HCT116 (cell line): ENCODE results near the gene PLA2G2D. TPM values are rescaled to one million over a fixed set of nuclear protein-coding genes. Genes with fewer than 3 reads are reported as not detected.

ENCODE experiments used
- ATAC-seq: fragments of 200-7000 bp; cut with Tn5 transposase; 2 replicates; pipeline ENCODE4 v1.9.1; 2020; ENCODE audit warnings: mild to moderate bottlenecking, moderate library complexity
- BruUV-seq: library from RNA; stranded (reverse); fragments of 400-500 nt; replicated peaks from 2 replicates; lab custom pipeline; 2021; lab: Mats Ljungman, UMichigan
- CTCF ChIA-PET: fragments of 300-600 bp; sonication (Branson Sonifier 250); formaldehyde crosslinking; loops from one replicate; lab custom pipeline; 2021; ENCODE audit warnings: antibody characterized with exemption; lab: Charles Lee
- POLR2A ChIA-PET: fragments of 300-600, 350-600 bp; sonication (Branson Sonifier 250); formaldehyde crosslinking; loops from one replicate; lab custom pipeline; 2021; ENCODE audit warnings: antibody characterized with exemption; lab: Charles Lee
- RAD21 ChIA-PET, 2 experiments: fragments of 300-600 bp; sonication (Branson Sonifier 250); formaldehyde crosslinking; loops; one replicate each; lab custom pipeline; 2023; ENCODE audit warnings: low total read pairs in 2 of 2; ENCODE audit not compliant: uncharacterized antibody in 2 of 2, unreplicated experiment in 2 of 2, low non-redundant PET in 1 of 2; lab: Charles Lee
- DNase-seq: peaks from one replicate; pipeline ENCODE4 v3.0.0-alpha.2; 2010; ENCODE audit warnings: low read depth, low spot score
- H2AFZ ChIP-seq: fragments of 200-600 bp; shearing (Covaris generic), sonication (generic); 2 replicates; pipeline ENCODE4 v1.6.1; 2017; ENCODE audit warnings: low read depth, mixed run types, mixed read lengths, antibody characterized with exemption, low read length; ENCODE audit not compliant: poor library complexity, severe bottlenecking
- H3K27ac ChIP-seq: 2 replicates; pipeline ENCODE4 v1.5.1; 2012; ENCODE audit warnings: low read depth, low read length
- H3K27me3 ChIP-seq: fragments of 200-600 bp; sonication (generic); 2 replicates; pipeline ENCODE4 v1.6.1; 2016; ENCODE audit warnings: mixed run types, low read length, mixed read lengths; ENCODE audit not compliant: insufficient read depth
- H3K36me3 ChIP-seq, 2 experiments: fragments of 200-500 bp in 1 of 2; fragments of 200-600 bp in 1 of 2; sonication (Bioruptor generic) in 1 of 2; sonication (generic) in 1 of 2; 2 replicates each; pipeline versions ENCODE4 v1.5.1 to v1.6.1; 2014 to 2016; ENCODE audit warnings: low read length in 2 of 2, inconsistent platforms in 1 of 2, mixed read lengths in 1 of 2, mixed run types in 1 of 2; ENCODE audit not compliant: insufficient read depth in 2 of 2, control insufficient read depth in 1 of 2
- H3K4me1 ChIP-seq, 2 experiments: fragments of 200-600 bp in 1 of 2; sonication (generic) in 1 of 2; 2 replicates each; pipeline versions ENCODE4 v1.5.1 to v1.6.1; 2012 to 2017; ENCODE audit warnings: low read length in 2 of 2, inconsistent platforms in 1 of 2, mild to moderate bottlenecking in 1 of 2, mixed read lengths in 1 of 2, mixed run types in 1 of 2, moderate library complexity in 1 of 2; ENCODE audit not compliant: insufficient read depth in 2 of 2, control insufficient read depth in 1 of 2
- H3K4me2 ChIP-seq: fragments of 200-600 bp; sonication (generic); 2 replicates; pipeline ENCODE4 v1.6.1; 2017; ENCODE audit warnings: mixed run types, low read length, mixed read lengths
- H3K4me3 ChIP-seq, 2 experiments: fragments of 200-600 bp in 1 of 2; sonication (generic) in 1 of 2; replicated peaks in 1 of 2; 2 replicates each; pipeline ENCODE4 v1.5.1; 2011 to 2016; ENCODE audit warnings: low read length in 2 of 2, control low read depth in 1 of 2, low read depth in 1 of 2, mild to moderate bottlenecking in 1 of 2, mixed read lengths in 1 of 2, mixed run types in 1 of 2
- H3K79me2 ChIP-seq: fragments of 200-600 bp; sonication (generic); 2 replicates; pipeline ENCODE4 v1.6.1; 2017; ENCODE audit warnings: mild to moderate bottlenecking, mixed run types, low read length, moderate library complexity, mixed read lengths; ENCODE audit not compliant: insufficient read depth
- H3K9ac ChIP-seq: fragments of 200-600 bp; sonication (generic); 2 replicates; pipeline ENCODE4 v1.6.1; 2016; ENCODE audit warnings: low read length, mixed read lengths
- H3K9me2 ChIP-seq: fragments of 200-600 bp; sonication (generic), shearing (Covaris generic); 2 replicates; pipeline ENCODE4 v1.6.1; 2017; ENCODE audit warnings: mixed run types, mild to moderate bottlenecking, moderate library complexity; ENCODE audit not compliant: insufficient read depth
- H3K9me3 ChIP-seq, 2 experiments: fragments of 200-500 bp in 1 of 2; fragments of 200-600 bp in 1 of 2; sonication (Bioruptor generic) in 1 of 2; sonication (generic) in 1 of 2; 2 replicates each; pipeline ENCODE4 v1.6.1; 2014 to 2017; ENCODE audit warnings: low read length in 2 of 2, mixed read lengths in 2 of 2, inconsistent platforms in 1 of 2, low read depth in 1 of 2, mild to moderate bottlenecking in 1 of 2, mixed run types in 1 of 2, moderate library complexity in 1 of 2; ENCODE audit not compliant: control insufficient read depth in 1 of 2, insufficient read depth in 1 of 2
- H4K20me1 ChIP-seq: fragments of 200-600 bp; sonication (generic), shearing (Covaris generic); 2 replicates; pipeline ENCODE4 v1.6.1; 2017; ENCODE audit warnings: mixed run types, mild to moderate bottlenecking, moderate library complexity; ENCODE audit not compliant: insufficient read depth
- CBX3 ChIP-seq: IDR thresholded peaks from 2 replicates; pipeline ENCODE4 v1.6.1; 2012; ENCODE audit warnings: low read depth
- CTCF ChIP-seq, 3 experiments: fragments of 200-600 bp in 1 of 3; sonication (generic) in 1 of 3; IDR thresholded peaks in 2 of 3; conservative IDR thresholded peaks in 1 of 3; 2 replicates each; pipeline ENCODE4 v1.5.1; 2012 to 2017; ENCODE audit warnings: low read depth in 2 of 3, low read length in 2 of 3, antibody characterized with exemption in 1 of 3, borderline replicate concordance in 1 of 3, control low read depth in 1 of 3, mild to moderate bottlenecking in 1 of 3, mixed read lengths in 1 of 3, mixed run types in 1 of 3, moderate library complexity in 1 of 3; ENCODE audit not compliant: insufficient read depth in 1 of 3
- EGR1 ChIP-seq: IDR thresholded peaks from 2 replicates; pipeline ENCODE4 v1.6.1; 2012; ENCODE audit warnings: low read depth
- FOSL1 ChIP-seq: IDR thresholded peaks from 2 replicates; pipeline ENCODE4 v1.6.1; 2012; ENCODE audit warnings: low read depth
- JUND ChIP-seq: IDR thresholded peaks from 2 replicates; pipeline ENCODE4 v1.6.1; 2012
- MAX ChIP-seq: IDR thresholded peaks from 2 replicates; pipeline ENCODE4 v1.6.1; 2012
- POLR2A ChIP-seq: IDR thresholded peaks from 2 replicates; pipeline ENCODE4 v1.7.0; 2011; ENCODE audit warnings: borderline replicate concordance; ENCODE audit not compliant: insufficient read depth, insufficient read length; ENCODE audit errors: extremely low read depth
- POLR2AphosphoS5 ChIP-seq: IDR thresholded peaks from 2 replicates; pipeline ENCODE4 v1.6.1; 2011; ENCODE audit warnings: mild to moderate bottlenecking, low read depth, low read length, moderate library complexity
- RAD21 ChIP-seq: IDR thresholded peaks from 2 replicates; pipeline ENCODE4 v1.6.1; 2012; ENCODE audit warnings: low read depth, mild to moderate bottlenecking
- REST ChIP-seq: IDR thresholded peaks from 2 replicates; pipeline ENCODE4 v1.6.1; 2012; ENCODE audit warnings: low read depth
- SIN3A ChIP-seq: IDR thresholded peaks from 2 replicates; pipeline ENCODE4 v1.6.1; 2012; ENCODE audit warnings: low read depth
- SRF ChIP-seq: IDR thresholded peaks from 2 replicates; pipeline ENCODE4 v1.6.1; 2012; ENCODE audit warnings: low read depth
- TCF7L2 ChIP-seq: IDR thresholded peaks from 2 replicates; pipeline ENCODE4 v1.7.0; 2011; ENCODE audit warnings: borderline replicate concordance, inconsistent platforms; ENCODE audit not compliant: insufficient read depth, insufficient read length; ENCODE audit errors: extremely low read depth
- YY1 ChIP-seq: IDR thresholded peaks from 2 replicates; pipeline ENCODE4 v1.6.1; 2011; ENCODE audit warnings: low read length, low read depth, moderate library complexity, mild to moderate bottlenecking; ENCODE audit not compliant: insufficient replicate concordance; ENCODE audit errors: extremely low read depth
- ZFX ChIP-seq: fragments of 450-650 bp; IDR thresholded peaks from 2 replicates; pipeline ENCODE4 v1.6.1; 2017
- ZNF274 ChIP-seq: fragments of 200-500 bp; sonication (Bioruptor generic); IDR thresholded peaks from 2 replicates; pipeline ENCODE4 v1.6.1; 2014; ENCODE audit warnings: mild to moderate bottlenecking, low read depth, low read length, inconsistent platforms
- intact Hi-C: fragments of 100-400 bp; cut with micrococcal nuclease; formaldehyde crosslinking; loops from 2 replicates; pipeline ENCODE4 v1.10.0; 2022
- total RNA-seq: library from RNA; stranded (reverse); gene quantifications from one replicate; pipeline ENCODE4 v1.2.1, GENCODE V29; 2021; ENCODE audit not compliant: unreplicated experiment

PLA2G2D gene
- total RNA-seq, 1 experiment from 2014 or later = not detected

GRCh38 chr1:20138961-20139550 is 19.7 kb upstream of the PLA2G2D start, which contains the start of gene PLA2G2F (continued):
- TF ChIP-seq REST = no peak
- no peak for TF ChIP-seq YY1
- no peak for TF ChIP-seq POLR2AphosphoS5
- TF ChIP-seq SRF = no peak
- no peak for TF ChIP-seq TCF7L2
- TF ChIP-seq SIN3A = no peak
- no peak for TF ChIP-seq RAD21

- Histone ChIP-seq H3K27me3 (no peaks in the 10 kb centered on the region), H2AFZ (no peak overlapping the region), H3K4me2 (no peak overlapping the region), H4K20me1 (no peaks in the 10 kb centered on the region), H3K36me3 (no peaks in the 10 kb centered on the region), H3K9ac (no peak overlapping the region), H3K9me2 (no peaks in the 10 kb centered on the region), H3K27ac (no peak overlapping the region), H3K79me2 (no peaks in the 10 kb centered on the region), H3K4me3 (no peak overlapping the region), H3K9me3 (no peaks in the 10 kb centered on the region), H3K4me1 (peaks cover 4 to 11% of the 10 kb centered on the region in 2 experiments; a peak in 3 of 4 replicates)
- BruUV-seq = no TSS peak
- POLR2A ChIA-PET = no interaction called here
- intact Hi-C loops = no loop called here
- DNase-seq = no peak
- RAD21 ChIA-PET = no interaction called here
- CTCF ChIA-PET = no interaction called here
- no peak for ATAC-seq
- TF ChIP-seq SIN3A = no peak
- TF ChIP-seq MAX = no peak
- no peak for TF ChIP-seq REST
- no peak for TF ChIP-seq ZFX
- TF ChIP-seq TCF7L2 = no peak
- no peak for TF ChIP-seq POLR2AphosphoS5
- no peak for TF ChIP-seq EGR1
- TF ChIP-seq CTCF (IDR thresholded peaks at IDR 0.05 in 2 of 3, conservative IDR thresholded peaks at IDR 0.05 in 1 of 3; ENCODE audit: borderline replicate concordance in 1 of 3, insufficient read depth in 1 of 3, low read depth in 2 of 3, low read length in 2 of 3) = no peak
- TF ChIP-seq CBX3 = no peak
- no peak for TF ChIP-seq POLR2A
- no peak for TF ChIP-seq ZNF274
- TF ChIP-seq JUND = no peak
- no peak for TF ChIP-seq FOSL1
- TF ChIP-seq SRF = no peak
Measured at GRCh38 chr1:20138346-20138745, 19.0 kb upstream of the PLA2G2D start.
